ENCODE results near the gene CCDC152.

DNA sequence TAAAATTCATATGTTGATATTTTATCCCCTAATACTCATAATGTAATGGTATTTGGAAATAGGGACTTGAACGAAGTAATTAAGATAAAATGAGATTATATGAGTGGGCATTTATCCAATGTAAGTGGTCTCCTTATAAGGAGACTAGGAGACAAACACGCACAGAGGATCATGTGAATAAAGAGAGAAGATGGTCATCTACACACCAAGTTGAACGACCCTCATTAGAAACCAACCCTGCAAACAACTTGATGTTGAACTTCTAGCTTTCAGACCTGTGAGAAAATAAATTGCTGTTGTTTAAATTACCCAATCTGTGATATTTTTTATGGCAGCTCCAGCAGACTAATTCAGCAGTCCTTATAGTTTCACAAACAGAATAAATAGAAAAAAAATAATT is 82.6 kb downstream of the CCDC152 start:
- TF ChIP-seq GATA2 (IDR thresholded peaks at IDR 0.05; ENCODE audit: low read depth, low read length) (no peak), GATA3 (IDR thresholded peaks at IDR 0.05; ENCODE audit: low read depth, low read length) (no peak)

All from SH-SY5Y (cell line).